ENCODE data around the gene LPAR1.

GRCh38 chr9:111037356-111037707 is 938 bp downstream of the LPAR1 start:
- TF ChIP-seq CTCF (IDR thresholded peaks at IDR 0.05 in 8 of 11, conservative IDR thresholded peaks at IDR 0.05 in 3 of 11), result no peak
- TF ChIP-seq POLR2A (IDR thresholded peaks at IDR 0.05), result no peak
